Measurements from ENCODE around the gene CHMP2A. TPM values are rescaled to one million over a fixed set of nuclear protein-coding genes. Genes with fewer than 3 reads are reported as not detected.

Gene CHMP2A
- total and polyA plus RNA-seq, 2 of the 13 experiments (the other 11 are each of a cell fraction or from before 2014, with no cell fraction given) = 49.7 to 55.0 TPM

- TF ChIP-seq RERE (CRISPR knock-in tag; IDR thresholded peaks at IDR 0.05; ENCODE audit: low read depth) (no peak), FIP1L1 (IDR thresholded peaks at IDR 0.05; ENCODE audit: borderline replicate concordance, insufficient read depth, low read depth, low read length) (no peak), ZNF577 (CRISPR knock-in tag; IDR thresholded peaks at IDR 0.05; ENCODE audit: borderline replicate concordance, low read depth) (peak; percentile 82; the same call in 1 of the 2 replicates), PRPF4 (IDR thresholded peaks at IDR 0.05; ENCODE audit: low read depth, low read length, poor library complexity, severe bottlenecking) (no peak), ZNF619 (CRISPR knock-in tag; IDR thresholded peaks at IDR 0.05) (no peak), JUN (CRISPR knock-in tag; IDR thresholded peaks at IDR 0.05) (peak; percentile 49; the same call in 1 of the 2 replicates), CHD2 (IDR thresholded peaks at IDR 0.05; ENCODE audit: low read depth, low read length) (0 out of 2 replicates have a peak, but pooled peaks have one; percentile 44), KDM1A (CRISPR knock-in tag; IDR thresholded peaks at IDR 0.05) (0 out of 2 replicates have a peak, but pooled peaks have one; percentile 7), ZNF563 (CRISPR knock-in tag; IDR thresholded peaks at IDR 0.05) (no peak), ZNF280D (CRISPR knock-in tag; IDR thresholded peaks at IDR 0.05) (0 out of 2 replicates have a peak, but pooled peaks have one; percentile 42)
These were observed 4.5 kb upstream of the CHMP2A start (continued) for GRCh38 chr19:58559275-58560006.
